DOHH2 (cell line): ENCODE results near the gene GNG8.

ENCODE experiments used
- EZH2phosphoT487 ChIP-seq: fragments of 200-600 bp; sonication (generic); IDR thresholded peaks from 2 replicates; pipeline ENCODE4 v1.6.1; 2017; ENCODE audit warnings: borderline replicate concordance, mild to moderate bottlenecking, antibody characterized with exemption, low read length, moderate library complexity, mixed read lengths
- TF ChIP-seq, protein P1 (sequence below): fragments of 200-600 bp; sonication (generic); IDR thresholded peaks from one replicate; pipeline ENCODE4 v1.5.1; 2014; ENCODE audit warnings: antibody characterized with exemption, mild to moderate bottlenecking, low read depth, low read length; ENCODE audit not compliant: poor library complexity, severe bottlenecking

DNA sequence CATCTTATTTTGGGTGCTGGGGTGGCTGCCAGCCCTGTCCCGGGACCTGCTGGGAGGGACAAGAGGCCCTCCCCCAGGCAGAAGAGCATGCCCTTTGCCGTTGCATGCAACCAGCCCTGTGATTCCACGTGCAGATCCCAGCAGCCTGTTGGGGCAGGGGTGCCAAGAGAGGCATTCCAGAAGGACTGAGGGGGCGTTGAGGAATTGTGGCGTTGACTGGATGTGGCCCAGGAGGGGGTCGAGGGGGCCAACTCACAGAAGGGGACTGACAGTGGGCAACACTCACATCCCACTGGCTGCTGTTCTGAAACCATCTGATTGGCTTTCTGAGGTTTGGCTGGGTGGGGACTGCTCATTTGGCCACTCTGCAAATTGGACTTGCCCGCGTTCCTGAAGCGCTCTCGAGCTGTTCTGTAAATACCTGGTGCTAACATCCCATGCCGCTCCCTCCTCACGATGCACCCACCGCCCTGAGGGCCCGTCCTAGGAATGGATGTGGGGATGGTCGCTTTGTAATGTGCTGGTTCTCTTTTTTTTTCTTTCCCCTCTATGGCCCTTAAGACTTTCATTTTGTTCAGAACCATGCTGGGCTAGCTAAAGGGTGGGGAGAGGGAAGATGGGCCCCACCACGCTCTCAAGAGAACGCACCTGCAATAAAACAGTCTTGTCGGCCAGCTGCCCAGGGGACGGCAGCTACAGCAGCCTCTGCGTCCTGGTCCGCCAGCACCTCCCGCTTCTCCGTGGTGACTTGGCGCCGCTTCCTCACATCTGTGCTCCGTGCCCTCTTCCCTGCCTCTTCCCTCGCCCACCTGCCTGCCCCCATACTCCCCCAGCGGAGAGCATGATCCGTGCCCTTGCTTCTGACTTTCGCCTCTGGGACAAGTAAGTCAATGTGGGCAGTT, 26.2 kb downstream of the GNG8 start:
- no peak for TF ChIP-seq EZH2phosphoT487
- TF ChIP-seq, protein P1, sequence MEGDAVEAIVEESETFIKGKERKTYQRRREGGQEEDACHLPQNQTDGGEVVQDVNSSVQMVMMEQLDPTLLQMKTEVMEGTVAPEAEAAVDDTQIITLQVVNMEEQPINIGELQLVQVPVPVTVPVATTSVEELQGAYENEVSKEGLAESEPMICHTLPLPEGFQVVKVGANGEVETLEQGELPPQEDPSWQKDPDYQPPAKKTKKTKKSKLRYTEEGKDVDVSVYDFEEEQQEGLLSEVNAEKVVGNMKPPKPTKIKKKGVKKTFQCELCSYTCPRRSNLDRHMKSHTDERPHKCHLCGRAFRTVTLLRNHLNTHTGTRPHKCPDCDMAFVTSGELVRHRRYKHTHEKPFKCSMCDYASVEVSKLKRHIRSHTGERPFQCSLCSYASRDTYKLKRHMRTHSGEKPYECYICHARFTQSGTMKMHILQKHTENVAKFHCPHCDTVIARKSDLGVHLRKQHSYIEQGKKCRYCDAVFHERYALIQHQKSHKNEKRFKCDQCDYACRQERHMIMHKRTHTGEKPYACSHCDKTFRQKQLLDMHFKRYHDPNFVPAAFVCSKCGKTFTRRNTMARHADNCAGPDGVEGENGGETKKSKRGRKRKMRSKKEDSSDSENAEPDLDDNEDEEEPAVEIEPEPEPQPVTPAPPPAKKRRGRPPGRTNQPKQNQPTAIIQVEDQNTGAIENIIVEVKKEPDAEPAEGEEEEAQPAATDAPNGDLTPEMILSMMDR, result no peak
